Measurements from ENCODE around the gene NEMF.
A peak's percentile ranks its signal among the peaks of the same experiment; 100 is the strongest.
"Not testable (repeated sequence)": the region's sequence is repeated elsewhere in the genome, so short reads cannot be mapped to it uniquely, and the experiment has no call there.

NEMF gene, protein sequence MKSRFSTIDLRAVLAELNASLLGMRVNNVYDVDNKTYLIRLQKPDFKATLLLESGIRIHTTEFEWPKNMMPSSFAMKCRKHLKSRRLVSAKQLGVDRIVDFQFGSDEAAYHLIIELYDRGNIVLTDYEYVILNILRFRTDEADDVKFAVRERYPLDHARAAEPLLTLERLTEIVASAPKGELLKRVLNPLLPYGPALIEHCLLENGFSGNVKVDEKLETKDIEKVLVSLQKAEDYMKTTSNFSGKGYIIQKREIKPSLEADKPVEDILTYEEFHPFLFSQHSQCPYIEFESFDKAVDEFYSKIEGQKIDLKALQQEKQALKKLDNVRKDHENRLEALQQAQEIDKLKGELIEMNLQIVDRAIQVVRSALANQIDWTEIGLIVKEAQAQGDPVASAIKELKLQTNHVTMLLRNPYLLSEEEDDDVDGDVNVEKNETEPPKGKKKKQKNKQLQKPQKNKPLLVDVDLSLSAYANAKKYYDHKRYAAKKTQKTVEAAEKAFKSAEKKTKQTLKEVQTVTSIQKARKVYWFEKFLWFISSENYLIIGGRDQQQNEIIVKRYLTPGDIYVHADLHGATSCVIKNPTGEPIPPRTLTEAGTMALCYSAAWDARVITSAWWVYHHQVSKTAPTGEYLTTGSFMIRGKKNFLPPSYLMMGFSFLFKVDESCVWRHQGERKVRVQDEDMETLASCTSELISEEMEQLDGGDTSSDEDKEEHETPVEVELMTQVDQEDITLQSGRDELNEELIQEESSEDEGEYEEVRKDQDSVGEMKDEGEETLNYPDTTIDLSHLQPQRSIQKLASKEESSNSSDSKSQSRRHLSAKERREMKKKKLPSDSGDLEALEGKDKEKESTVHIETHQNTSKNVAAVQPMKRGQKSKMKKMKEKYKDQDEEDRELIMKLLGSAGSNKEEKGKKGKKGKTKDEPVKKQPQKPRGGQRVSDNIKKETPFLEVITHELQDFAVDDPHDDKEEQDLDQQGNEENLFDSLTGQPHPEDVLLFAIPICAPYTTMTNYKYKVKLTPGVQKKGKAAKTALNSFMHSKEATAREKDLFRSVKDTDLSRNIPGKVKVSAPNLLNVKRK

DNA sequence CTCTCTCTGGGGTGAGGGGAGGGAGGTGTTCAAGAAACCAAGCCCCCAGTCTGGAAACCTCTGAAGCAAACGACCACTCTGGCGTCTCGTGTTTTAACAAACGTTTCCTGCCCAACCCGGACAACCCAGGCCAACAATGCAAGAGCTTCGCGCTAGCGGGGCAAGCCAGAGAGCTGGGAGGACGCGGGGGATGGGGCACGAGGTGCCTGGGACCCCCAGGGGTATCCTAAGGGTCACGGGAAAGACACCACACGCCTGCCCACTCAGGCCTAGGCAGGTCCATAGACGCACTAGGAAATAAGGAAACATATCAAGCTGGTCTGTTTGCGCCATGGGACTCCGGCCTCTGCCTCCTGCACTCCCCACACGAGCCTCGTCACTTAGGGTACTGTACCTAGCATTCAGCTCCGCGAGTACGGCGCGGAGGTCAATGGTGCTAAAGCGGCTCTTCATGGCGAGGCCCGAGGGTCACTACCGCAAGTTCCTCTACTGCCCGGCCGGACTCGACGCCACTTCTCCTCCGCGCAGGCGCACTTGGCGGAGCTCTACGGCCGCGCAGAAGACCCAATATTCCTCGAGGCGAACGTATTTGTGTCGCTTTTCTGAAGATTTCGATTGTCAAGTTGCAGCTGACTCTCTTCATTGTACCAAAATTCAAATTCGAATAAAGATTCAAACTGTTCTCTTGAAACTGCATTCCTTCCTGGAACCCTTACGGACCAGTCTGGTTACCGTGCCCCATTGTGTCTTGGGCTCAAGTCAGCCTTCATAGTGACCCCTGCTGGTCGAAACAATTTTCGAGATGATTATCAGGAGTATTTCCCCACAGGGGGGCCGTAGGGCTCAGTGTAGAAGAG is at the start of gene NEMF:
TSS of gene NEMF (minus strand) at position 488 of the 857 bp plus-strand sequence. CDS start at position 453, 35 bp downstream.
- peak within 1 kb of the TSS; percentile 98 for H3K4me3 ChIP-seq (replicated peaks; ENCODE audit: low read depth, low read length)
- TF ChIP-seq, protein P1, sequence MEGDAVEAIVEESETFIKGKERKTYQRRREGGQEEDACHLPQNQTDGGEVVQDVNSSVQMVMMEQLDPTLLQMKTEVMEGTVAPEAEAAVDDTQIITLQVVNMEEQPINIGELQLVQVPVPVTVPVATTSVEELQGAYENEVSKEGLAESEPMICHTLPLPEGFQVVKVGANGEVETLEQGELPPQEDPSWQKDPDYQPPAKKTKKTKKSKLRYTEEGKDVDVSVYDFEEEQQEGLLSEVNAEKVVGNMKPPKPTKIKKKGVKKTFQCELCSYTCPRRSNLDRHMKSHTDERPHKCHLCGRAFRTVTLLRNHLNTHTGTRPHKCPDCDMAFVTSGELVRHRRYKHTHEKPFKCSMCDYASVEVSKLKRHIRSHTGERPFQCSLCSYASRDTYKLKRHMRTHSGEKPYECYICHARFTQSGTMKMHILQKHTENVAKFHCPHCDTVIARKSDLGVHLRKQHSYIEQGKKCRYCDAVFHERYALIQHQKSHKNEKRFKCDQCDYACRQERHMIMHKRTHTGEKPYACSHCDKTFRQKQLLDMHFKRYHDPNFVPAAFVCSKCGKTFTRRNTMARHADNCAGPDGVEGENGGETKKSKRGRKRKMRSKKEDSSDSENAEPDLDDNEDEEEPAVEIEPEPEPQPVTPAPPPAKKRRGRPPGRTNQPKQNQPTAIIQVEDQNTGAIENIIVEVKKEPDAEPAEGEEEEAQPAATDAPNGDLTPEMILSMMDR (IDR thresholded peaks at IDR 0.05; ENCODE audit: low read depth, low read length, missing control alignments), result peak; percentile 80
- peak; percentile 84 for DNase-seq (ENCODE audit: extremely low read depth, low read depth)

DNA sequence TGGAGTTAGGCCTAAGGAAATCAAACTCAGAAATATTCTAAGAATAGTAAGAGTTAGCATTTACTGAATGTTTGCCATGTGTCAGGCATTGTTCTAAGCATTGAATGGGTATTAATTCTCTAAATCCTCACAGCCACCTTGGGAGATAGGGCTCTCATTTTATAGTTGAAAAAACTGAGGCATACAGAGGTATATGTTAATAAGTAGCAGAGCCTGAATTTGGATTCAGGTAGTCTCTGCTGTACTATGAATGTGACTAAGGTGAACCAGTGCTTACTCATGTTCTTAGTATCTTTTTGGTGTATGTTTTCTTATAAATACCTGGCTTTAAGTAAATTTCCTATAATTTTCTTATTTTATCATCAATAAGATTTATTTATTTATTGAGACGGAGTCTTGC is 48.4 kb upstream of the NEMF start:
- H3K4me3 ChIP-seq (replicated peaks; ENCODE audit: low read depth, low read length), result no peak overlapping the region
- TF ChIP-seq, protein P1 (IDR thresholded peaks at IDR 0.05; ENCODE audit: low read depth, low read length, missing control alignments), result no peak
- no peak for DNase-seq (ENCODE audit: extremely low read depth, low read depth)

DNA sequence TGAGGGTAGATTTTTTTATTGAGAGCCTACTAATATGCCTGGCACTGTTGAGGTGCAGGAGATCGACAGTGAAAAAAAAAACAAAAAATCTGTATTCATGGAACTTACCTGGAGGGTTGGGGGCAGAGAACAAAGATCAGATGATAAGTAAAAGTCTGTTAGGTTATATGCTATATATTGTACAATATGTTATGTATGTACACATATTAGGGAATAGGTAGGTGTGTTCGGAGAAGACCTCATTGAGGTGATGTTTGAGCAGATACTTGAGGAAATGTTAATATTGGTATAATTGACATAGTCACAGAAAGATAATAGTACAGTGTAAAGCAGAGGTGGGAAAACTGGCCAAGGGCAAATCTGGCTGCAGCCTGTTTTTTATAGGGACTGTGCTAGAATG is 45.9 kb upstream of the NEMF start:
- TF ChIP-seq, protein P1 (IDR thresholded peaks at IDR 0.05; ENCODE audit: low read depth, low read length, missing control alignments), result no peak
- no peak overlapping the region for H3K4me3 ChIP-seq (replicated peaks; ENCODE audit: low read depth, low read length)
- no peak for DNase-seq (ENCODE audit: extremely low read depth, low read depth)

DNA sequence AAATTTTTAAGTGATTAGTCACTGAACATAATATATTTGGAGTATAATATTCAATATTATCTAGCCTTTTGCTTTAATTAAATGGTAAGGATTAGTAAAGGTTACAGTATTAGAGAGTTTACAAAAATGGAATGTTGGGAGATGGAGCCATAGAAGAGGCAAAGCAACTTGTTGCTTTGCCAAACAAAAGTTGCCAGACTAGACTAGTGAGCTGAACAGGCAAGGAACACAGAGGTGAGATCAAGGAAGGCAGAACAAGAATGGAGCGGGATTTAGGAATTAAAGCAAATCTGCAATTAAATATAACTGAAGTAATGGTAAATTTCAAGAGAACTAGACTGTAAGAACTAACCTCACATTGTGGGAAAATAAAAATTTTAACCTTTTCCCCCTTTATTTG is 45.4 kb upstream of the NEMF start:
- TF ChIP-seq, protein P1 (IDR thresholded peaks at IDR 0.05; ENCODE audit: low read depth, low read length, missing control alignments), result no peak
- no peak for DNase-seq (ENCODE audit: extremely low read depth, low read depth)
- peak overlapping the region; percentile 14; the same call in 1 of the 2 replicates for H3K4me3 ChIP-seq (replicated peaks; ENCODE audit: low read depth, low read length)

DNA sequence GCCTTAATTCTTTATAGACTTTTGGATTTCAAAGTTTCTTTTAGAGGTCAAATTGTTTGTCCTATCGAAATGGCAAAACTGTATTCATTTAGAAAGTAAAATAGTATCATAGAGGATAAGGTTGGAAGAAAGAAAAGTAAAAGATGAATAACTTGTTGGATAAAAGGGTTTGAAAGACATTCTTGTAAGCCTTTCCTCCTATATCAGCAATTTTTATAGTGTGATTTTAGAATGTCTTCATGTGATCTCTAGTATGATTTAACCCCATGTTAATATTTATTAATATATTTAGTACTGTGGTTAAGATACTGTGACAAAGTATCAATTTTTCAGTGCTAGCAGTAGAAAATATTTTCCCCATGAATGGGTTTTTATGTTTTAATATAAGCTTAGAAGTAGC is 44.8 kb upstream of the NEMF start:
- H3K4me3 ChIP-seq (replicated peaks; ENCODE audit: low read depth, low read length), result peak overlapping the region; percentile 89; the same call in 1 of the 2 replicates
- TF ChIP-seq, protein P1 (IDR thresholded peaks at IDR 0.05; ENCODE audit: low read depth, low read length, missing control alignments), result no peak
- no peak for DNase-seq (ENCODE audit: extremely low read depth, low read depth)

DNA sequence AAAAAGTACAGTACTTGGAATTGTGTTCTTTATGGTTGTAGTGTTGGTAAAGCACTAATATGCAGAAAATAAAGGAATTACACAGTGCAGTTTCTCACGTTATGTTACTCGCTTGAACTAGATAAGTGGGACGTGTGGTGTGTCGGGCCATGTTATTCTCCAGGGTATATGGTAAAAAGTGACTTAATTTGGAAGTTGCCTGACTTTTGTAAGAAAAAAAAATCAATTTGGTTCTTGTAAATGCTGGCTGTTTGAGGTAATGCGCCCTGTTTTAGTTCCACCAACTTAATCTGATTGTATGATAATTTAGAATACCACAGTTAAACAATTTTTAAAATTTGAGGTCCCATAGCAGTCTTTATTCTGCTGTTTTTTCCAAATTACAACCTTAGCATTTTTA is 44.4 kb upstream of the NEMF start:
- no peak for DNase-seq (ENCODE audit: extremely low read depth, low read depth)
- peak overlapping the region; percentile 89 for H3K4me3 ChIP-seq (replicated peaks; ENCODE audit: low read depth, low read length)
- TF ChIP-seq, protein P1 (IDR thresholded peaks at IDR 0.05; ENCODE audit: low read depth, low read length, missing control alignments), result no peak

DNA sequence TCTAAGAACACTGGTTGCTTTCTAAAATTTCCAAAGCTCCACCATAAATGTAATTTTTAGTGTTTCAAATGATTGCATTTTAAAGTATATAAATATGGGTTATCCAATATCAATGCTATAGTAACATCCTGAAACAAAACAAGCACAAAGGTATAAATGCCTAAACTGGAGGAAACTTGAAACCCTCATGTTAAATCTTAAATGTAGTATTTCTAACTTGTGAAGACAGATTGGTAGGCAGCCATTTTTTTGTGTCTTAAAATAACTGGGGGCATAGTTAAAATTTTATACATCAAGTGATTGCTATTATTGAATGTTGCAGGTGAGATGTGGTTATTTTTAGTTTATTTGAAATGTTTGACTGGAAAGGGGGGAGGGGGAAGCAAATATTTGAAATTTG is 43.7 kb upstream of the NEMF start:
- not testable (repeated sequence) for DNase-seq (ENCODE audit: extremely low read depth, low read depth)
- peak overlapping the region; percentile 89 for H3K4me3 ChIP-seq (replicated peaks; ENCODE audit: low read depth, low read length)
